GM18498 (cell line): ENCODE data around the gene HYAL2.
"Not testable (repeated sequence)": the region's sequence is repeated elsewhere in the genome, so short reads cannot be mapped to it uniquely, and the experiment has no call there.

ENCODE experiments used
- ATAC-seq: cut with Tn5 transposase; IDR thresholded peaks from one replicate; pipeline ENCODE4 v1.9.1; 2021; ENCODE audit warnings: mild to moderate bottlenecking, moderate library complexity; ENCODE audit not compliant: unreplicated experiment

Gene HYAL2

GRCh38 chr3:50272911-50273688 is 49.4 kb downstream of the HYAL2 start:
- peak; percentile 81 for ATAC-seq

GRCh38 chr3:50272538-50272910 is 50.0 kb downstream of the HYAL2 start:
- ATAC-seq = not testable (repeated sequence)

DNA sequence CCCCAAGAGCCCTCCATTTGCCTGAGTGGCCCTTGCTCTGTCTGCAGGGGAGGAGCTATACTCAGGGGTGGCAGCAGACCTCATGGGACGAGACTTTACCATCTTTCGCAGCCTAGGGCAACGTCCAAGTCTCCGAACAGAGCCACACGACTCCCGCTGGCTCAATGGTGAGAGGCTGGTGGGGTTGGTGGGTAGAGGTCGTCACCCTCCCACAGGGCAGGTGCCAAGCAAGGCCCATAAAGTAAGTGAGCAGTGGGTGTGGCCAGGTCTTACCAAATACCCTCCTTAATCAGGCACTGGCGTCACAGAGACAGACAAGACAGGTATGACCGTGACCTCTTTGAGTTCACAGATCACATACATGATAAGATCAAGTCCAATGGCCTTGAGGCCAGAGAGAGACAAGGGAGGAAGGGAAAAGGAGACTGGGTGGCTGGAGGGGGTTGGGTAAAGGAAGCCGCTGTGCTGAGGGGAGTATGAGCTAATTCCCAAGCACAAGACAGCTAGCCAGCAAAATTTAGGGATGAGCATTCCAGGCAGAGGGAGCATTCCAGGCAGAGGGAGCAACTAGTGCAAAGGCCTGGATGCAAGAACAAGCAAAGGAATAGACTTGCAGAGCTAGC is 51.1 kb downstream of the HYAL2 start:
- ATAC-seq = no peak

GRCh38 chr3:50270422-50271224 is 51.9 kb downstream of the HYAL2 start:
- ATAC-seq = no peak

GRCh38 chr3:50269977-50270413 is 52.5 kb downstream of the HYAL2 start:
- no peak for ATAC-seq

DNA sequence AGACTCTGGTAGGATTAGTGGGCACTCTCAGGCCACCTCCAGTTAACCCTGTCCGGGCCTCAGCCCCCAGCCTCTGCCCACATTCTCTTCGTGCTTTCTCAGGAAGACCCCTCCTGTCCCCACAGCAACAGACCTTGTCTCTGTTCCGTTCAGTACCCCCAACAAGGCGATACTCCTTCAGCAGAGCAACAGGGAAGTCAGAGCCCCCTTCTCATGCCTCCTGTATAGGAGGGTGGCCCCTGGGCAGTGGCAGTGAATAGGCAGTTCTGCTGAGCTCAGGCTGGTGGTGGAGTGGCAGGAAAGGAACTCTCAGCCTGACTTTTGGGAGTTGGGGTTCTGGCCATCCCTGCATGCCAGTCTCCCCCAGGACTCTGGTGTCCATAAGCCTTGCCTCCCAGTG is 53.1 kb downstream of the HYAL2 start:
- no peak for ATAC-seq

GRCh38 chr3:50268703-50269451 is 53.7 kb downstream of the HYAL2 start, which contains the start of gene SEMA3B:
TSS of gene SEMA3B (plus strand) at chr3:50269147. CDS start at chr3:50269241, 94 bp downstream.
- ATAC-seq = no peak

GRCh38 chr3:50268276-50268675 is 54.3 kb downstream of the HYAL2 start:
- ATAC-seq = no peak
